NT2/D1 (cell line): ENCODE measurements around the gene CYRIA.

ENCODE experiments used
- DNase-seq: peaks from one replicate; pipeline ENCODE4 v3.0.0-alpha.2; 2011; ENCODE audit warnings: low read depth, low spot score
- H3K27me3 ChIP-seq: 2 replicates; pipeline ENCODE4 v1.6.0; 2011; ENCODE audit warnings: mild to moderate bottlenecking; ENCODE audit not compliant: insufficient read length, insufficient read depth
- H3K36me3 ChIP-seq: 2 replicates; pipeline ENCODE4 v1.6.1; 2011; ENCODE audit warnings: mild to moderate bottlenecking, low read length, mixed read lengths; ENCODE audit not compliant: insufficient read depth, insufficient read length
- H3K4me1 ChIP-seq: 2 replicates; pipeline ENCODE4 v1.5.1; 2011; ENCODE audit not compliant: insufficient read depth, insufficient read length
- H3K4me3 ChIP-seq: 2 replicates; pipeline ENCODE4 v1.5.1; 2011; ENCODE audit warnings: low read depth; ENCODE audit not compliant: insufficient read length
- H3K9ac ChIP-seq: 2 replicates; pipeline ENCODE4 v1.6.0; 2011; ENCODE audit warnings: low read depth; ENCODE audit not compliant: insufficient read length
- H3K9me3 ChIP-seq: 2 replicates; pipeline ENCODE4 v1.5.1; 2011; ENCODE audit warnings: mild to moderate bottlenecking, low read length; ENCODE audit not compliant: insufficient read depth
- SUZ12 ChIP-seq: IDR thresholded peaks from 2 replicates; pipeline ENCODE4 v1.6.1; 2011; ENCODE audit not compliant: insufficient read length, insufficient read depth; ENCODE audit errors: extremely low read depth
- YY1 ChIP-seq: IDR thresholded peaks from 2 replicates; pipeline ENCODE4 v1.6.1; 2011; ENCODE audit not compliant: insufficient read length, insufficient read depth
- ZNF274 ChIP-seq: IDR thresholded peaks from 2 replicates; pipeline ENCODE4 v1.6.1; 2011; ENCODE audit warnings: mild to moderate bottlenecking, low read depth, low read length

CYRIA gene

DNA sequence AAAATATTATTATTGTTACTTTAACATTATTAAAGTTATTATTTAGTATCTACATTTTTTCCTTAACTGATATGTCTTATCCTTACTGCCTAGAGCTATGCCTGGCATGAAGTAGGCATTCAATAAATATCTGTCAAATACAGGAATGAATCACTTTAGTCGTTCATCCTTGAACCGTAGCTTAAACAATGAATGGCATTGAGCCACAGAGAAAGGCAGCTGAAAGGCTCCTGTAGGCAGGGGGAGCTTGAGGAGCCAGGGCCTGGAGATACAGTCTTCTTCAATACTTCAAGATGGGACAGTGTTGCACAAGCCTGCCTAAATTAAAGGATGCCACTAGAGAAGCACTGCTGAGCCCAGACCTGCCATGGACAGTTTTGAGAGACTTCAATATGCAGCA lies 22.5 kb downstream of the CYRIA start:
- Histone ChIP-seq H3K9ac (no peak overlapping the region), H3K4me3 (no peak overlapping the region), H3K36me3 (no peaks in the 10 kb centered on the region), H3K4me1 (peaks cover 3% of the 10 kb centered on the region), H3K27me3 (no peaks in the 10 kb centered on the region), H3K9me3 (no peaks in the 10 kb centered on the region)
- TF ChIP-seq SUZ12, result no peak
- no peak for TF ChIP-seq ZNF274
- no peak for TF ChIP-seq YY1
- no peak for DNase-seq

DNA sequence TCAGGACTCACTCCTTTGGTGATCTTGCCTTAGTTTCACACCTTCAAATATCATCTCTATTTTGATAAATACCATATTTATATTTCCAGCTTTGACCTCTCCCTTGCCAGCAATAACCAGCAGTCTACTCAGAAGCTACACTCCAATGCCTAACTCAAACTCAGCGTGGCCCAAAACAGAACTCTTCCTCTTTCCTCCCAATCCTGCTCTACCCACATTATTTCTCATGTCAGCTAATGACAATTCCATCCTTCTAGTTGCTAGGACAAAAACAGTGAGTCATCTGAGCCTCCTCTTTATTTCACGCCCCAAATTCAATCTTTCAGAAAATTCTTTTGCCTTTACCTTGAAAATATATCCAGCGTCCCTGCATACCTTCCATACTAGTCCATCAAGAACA lies 23.5 kb downstream of the CYRIA start:
- no peak for DNase-seq
- H3K4me3 ChIP-seq, result no peak overlapping the region

DNA sequence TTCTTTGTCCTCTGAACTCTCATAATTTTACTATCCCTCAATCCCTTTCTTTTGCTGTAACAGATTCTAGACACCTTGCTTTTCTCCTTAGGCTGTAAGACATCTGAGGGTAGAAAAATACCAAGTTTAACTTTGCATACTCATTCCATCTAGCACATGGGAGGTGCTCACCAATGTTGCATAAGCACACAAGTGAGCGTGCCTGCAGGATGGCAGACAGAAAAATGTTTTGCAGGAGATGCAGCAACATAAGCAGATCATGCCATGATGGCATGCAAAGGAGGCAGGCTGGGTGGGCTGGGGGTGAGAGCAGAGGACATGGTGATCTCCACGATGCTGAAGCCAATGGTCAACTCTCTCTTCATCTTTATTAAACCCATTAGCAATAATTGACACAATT lies 24.1 kb downstream of the CYRIA start:
- H3K36me3 ChIP-seq, result no peaks in the 10 kb centered on the region
- DNase-seq, result no peak
- TF ChIP-seq YY1 (no peak), ZNF274 (no peak), SUZ12 (no peak)
- H3K27me3 ChIP-seq, result no peaks in the 10 kb centered on the region
- peaks cover 3% of the 10 kb centered on the region for H3K4me1 ChIP-seq
- no peaks in the 10 kb centered on the region for H3K9me3 ChIP-seq
- H3K4me3 ChIP-seq, result no peak overlapping the region
- no peak overlapping the region for H3K9ac ChIP-seq

More for the DNA sequence above, 23.5 kb downstream of the CYRIA start:
- H3K36me3 ChIP-seq, result no peaks in the 10 kb centered on the region
- TF ChIP-seq ZNF274 (no peak), SUZ12 (no peak), YY1 (no peak)
- no peaks in the 10 kb centered on the region for H3K9me3 ChIP-seq
- no peaks in the 10 kb centered on the region for H3K27me3 ChIP-seq
- H3K4me1 ChIP-seq, result peaks cover 3% of the 10 kb centered on the region
- no peak overlapping the region for H3K9ac ChIP-seq

DNA sequence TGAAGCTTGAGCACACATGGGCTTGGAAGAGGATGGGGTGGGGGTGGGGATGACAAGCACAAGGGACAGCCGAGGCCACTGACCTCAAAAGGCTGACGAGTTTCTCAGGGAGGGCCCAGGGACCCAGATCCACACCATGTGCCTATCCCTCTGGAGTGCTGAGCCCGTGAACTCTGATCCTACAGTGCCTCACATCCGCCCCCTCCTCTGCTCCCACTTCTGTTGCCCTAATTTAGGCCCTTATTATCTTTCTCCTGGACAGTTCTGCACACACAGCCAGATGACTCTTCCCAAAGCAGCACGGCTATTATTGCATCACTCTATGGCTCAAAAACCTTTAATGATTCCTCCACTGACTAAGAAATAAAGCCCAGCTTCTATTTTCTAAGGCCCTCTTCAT lies 24.8 kb downstream of the CYRIA start:
- Histone ChIP-seq H3K9me3 (no peaks in the 10 kb centered on the region), H3K36me3 (no peaks in the 10 kb centered on the region), H3K27me3 (no peaks in the 10 kb centered on the region), H3K4me3 (no peak overlapping the region), H3K9ac (no peak overlapping the region), H3K4me1 (peaks cover 3% of the 10 kb centered on the region)
- TF ChIP-seq ZNF274 (no peak), SUZ12 (no peak)
- DNase-seq, result no peak

DNA sequence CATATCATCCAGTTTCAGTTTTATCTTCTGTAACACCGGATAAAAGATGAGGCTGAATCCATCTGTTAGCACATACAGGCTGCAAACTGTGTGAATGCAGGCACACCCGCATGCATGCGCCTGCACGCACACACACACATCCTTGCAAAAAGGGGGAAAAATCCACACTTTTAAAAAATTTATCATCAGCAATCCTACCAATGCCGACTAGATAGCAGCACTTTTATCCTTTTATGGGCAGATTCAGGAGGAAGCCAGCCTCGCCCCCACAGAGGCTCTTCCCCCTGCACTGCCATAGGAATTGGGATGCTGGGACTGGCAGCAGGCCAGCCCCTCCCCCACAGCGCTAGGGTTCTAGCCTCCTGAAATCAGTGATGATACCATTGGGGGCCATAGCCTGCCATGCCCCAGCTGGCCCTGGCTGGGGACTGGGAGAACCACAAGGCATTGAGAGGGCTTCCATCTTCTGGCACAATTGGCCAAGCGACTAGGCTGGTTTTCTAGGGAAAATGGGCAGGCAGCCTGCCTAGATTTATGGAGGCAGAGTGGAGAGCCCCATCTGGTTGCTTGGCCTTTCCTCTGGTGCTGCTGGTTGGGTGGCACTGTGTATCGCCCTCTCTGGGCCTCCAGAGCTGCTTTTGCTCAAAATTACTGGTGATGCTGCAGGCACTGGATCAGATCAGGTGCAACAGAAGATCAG lies 25.5 kb downstream of the CYRIA start:
- H3K9me3 ChIP-seq, result no peaks in the 10 kb centered on the region
- no peaks in the 10 kb centered on the region for H3K27me3 ChIP-seq
- DNase-seq, result no peak
- peaks cover 10% of the 10 kb centered on the region for H3K4me1 ChIP-seq
- no peak overlapping the region for H3K4me3 ChIP-seq
- no peak overlapping the region for H3K9ac ChIP-seq
- TF ChIP-seq YY1 (no peak), ZNF274 (no peak), SUZ12 (no peak)
- H3K36me3 ChIP-seq, result no peaks in the 10 kb centered on the region

DNA sequence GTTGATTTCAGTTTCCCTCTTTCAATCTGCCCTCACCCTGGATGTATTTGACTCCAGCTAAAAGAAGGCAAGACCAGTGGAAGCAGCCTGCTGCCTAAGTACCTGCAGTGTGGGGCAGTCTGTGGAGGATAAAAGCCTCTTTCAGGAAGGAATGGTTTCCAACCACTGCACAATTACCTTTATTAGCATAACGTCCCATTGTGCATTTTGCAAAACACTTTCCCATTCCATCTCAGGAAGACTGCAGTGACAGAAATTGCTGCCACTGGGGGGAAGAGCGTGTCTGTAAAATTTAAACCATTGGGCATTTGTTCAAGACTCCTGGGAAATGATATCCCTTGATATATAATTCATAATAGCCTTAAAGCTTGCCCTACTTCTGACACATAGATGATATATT lies 26.2 kb downstream of the CYRIA start:
- no peak for DNase-seq
- Histone ChIP-seq H3K36me3 (no peaks in the 10 kb centered on the region), H3K9ac (no peak overlapping the region), H3K4me3 (no peak overlapping the region), H3K4me1 (peaks cover 10% of the 10 kb centered on the region), H3K9me3 (no peaks in the 10 kb centered on the region), H3K27me3 (no peaks in the 10 kb centered on the region)
- TF ChIP-seq YY1 (no peak), SUZ12 (no peak), ZNF274 (no peak)

DNA sequence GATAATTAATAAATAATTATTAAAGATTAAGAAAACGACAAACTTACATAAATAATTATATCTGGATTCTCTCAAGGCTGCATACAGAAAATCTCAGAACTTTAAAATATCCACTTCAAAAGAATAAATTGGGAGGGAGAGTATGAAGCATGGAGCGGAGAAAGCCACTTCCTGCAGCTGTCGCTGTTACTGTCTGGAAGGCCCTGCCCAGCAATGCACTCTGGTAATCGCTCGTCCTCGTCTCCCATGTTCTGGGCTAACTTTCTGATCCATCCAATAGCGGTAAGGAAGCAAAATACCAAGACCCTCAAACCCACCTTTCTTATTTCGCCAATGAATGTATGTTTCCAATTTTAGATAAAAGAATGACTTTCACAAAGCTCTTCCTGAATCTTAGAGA lies 26.7 kb downstream of the CYRIA start:
- no peaks in the 10 kb centered on the region for H3K9me3 ChIP-seq
- H3K27me3 ChIP-seq, result no peaks in the 10 kb centered on the region
- no peaks in the 10 kb centered on the region for H3K36me3 ChIP-seq
- no peak overlapping the region for H3K9ac ChIP-seq
- H3K4me3 ChIP-seq, result no peak overlapping the region
- peaks cover 10% of the 10 kb centered on the region for H3K4me1 ChIP-seq
- no peak for DNase-seq
- TF ChIP-seq ZNF274, result no peak
- TF ChIP-seq SUZ12, result no peak
- no peak for TF ChIP-seq YY1

DNA sequence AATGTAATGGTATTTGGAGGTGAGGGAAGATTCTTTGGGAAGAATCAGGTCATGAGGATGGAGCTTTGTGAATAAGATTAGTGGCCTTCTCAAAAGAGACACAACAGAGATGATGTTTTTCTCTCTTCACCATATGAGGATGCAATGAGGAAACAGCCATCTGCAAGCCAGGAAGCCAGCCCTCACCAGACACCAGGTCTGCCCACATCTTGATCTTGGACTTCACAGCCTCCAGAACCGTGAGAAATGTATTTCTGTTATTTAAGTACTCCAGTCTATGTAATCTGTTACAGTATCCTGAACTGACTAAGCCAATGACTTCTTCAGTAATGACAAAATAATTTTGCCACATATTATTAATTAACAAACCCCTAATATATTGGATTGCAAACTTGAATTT lies 28.3 kb downstream of the CYRIA start:
- TF ChIP-seq SUZ12 (no peak), ZNF274 (no peak), YY1 (no peak)
- DNase-seq, result no peak
- peaks cover 10% of the 10 kb centered on the region for H3K4me1 ChIP-seq
- H3K4me3 ChIP-seq, result no peak overlapping the region
- H3K9me3 ChIP-seq, result no peaks in the 10 kb centered on the region
- H3K36me3 ChIP-seq, result no peaks in the 10 kb centered on the region
- no peak overlapping the region for H3K9ac ChIP-seq
- H3K27me3 ChIP-seq, result no peaks in the 10 kb centered on the region
